ENCODE results near the gene ATP1A1.

Gene ATP1A1

GRCh38 chr1:116365353-116365780, 7.7 kb upstream of the ATP1A1 start:
- ChIA-PET POLR2A (no interaction called here), CTCF (interaction anchor here (0.7 to 2.5 kb wide), 3 partner anchors 120 to 886 kb away, joined by 3 to 7 read pairs (median 4); no protein-coding TSS in a partner anchor)
- H3K9me3 ChIP-seq (ENCODE audit: control insufficient read depth, insufficient read depth, low read depth, low read length) = no peaks in the 10 kb centered on the region

More at GRCh38 chr1:116365353-116365780, 7.7 kb upstream of the ATP1A1 start:
- Histone ChIP-seq H3K27ac (ENCODE audit: extremely low read depth, low read depth, low read length) (no peak overlapping the region), H3K4me3 (ENCODE audit: low read depth, low read length) (no peak overlapping the region), H3K36me3 (ENCODE audit: control insufficient read depth in 2 of 2, insufficient read depth in 1 of 2, low read length in 2 of 2) (no peaks in the 10 kb centered on the region), H3K4me1 (ENCODE audit: control insufficient read depth, insufficient read depth, low read length) (no peaks in the 10 kb centered on the region)
- TF ChIP-seq ZNF571 (tag by site-specific recombination; IDR thresholded peaks at IDR 0.05) (no peak), OVOL3 (tag by site-specific recombination; IDR thresholded peaks at IDR 0.05) (no peak), ZNF704 (tag by site-specific recombination; IDR thresholded peaks at IDR 0.05) (no peak), ZNF280D (tag by site-specific recombination; IDR thresholded peaks at IDR 0.05) (no peak), ZFP41 (tag by site-specific recombination; IDR thresholded peaks at IDR 0.05; ENCODE audit: borderline replicate concordance) (no peak), ZNF518A (tag by site-specific recombination; conservative IDR thresholded peaks at IDR 0.05; ENCODE audit: low read depth) (no peak), ZBTB11 (tag by site-specific recombination; conservative IDR thresholded peaks at IDR 0.05; ENCODE audit: low read depth) (no peak), ZNF830 (tag by site-specific recombination; IDR thresholded peaks at IDR 0.05; ENCODE audit: low read depth) (no peak), KLF8 (tag by site-specific recombination; IDR thresholded peaks at IDR 0.05) (no peak), ZNF175 (tag by site-specific recombination; IDR thresholded peaks at IDR 0.05) (no peak), ZNF26 (tag by site-specific recombination; IDR thresholded peaks at IDR 0.05) (no peak), PBX3 (CRISPR knock-in tag; IDR thresholded peaks at IDR 0.05) (no peak), ZNF214 (tag by site-specific recombination; IDR thresholded peaks at IDR 0.05; ENCODE audit: borderline replicate concordance) (no peak), HOXC10 (CRISPR knock-in tag; IDR thresholded peaks at IDR 0.05) (no peak), ZXDB (tag by site-specific recombination; IDR thresholded peaks at IDR 0.05) (no peak), ZNF311 (tag by site-specific recombination; IDR thresholded peaks at IDR 0.05; ENCODE audit: borderline replicate concordance) (no peak), ZNF501 (tag by site-specific recombination; IDR thresholded peaks at IDR 0.05) (no peak), ATF2 (tag by site-specific recombination; IDR thresholded peaks at IDR 0.05; ENCODE audit: low read depth) (no peak)
